IMR-90 (cell line): ENCODE measurements around the gene CFAP43. TPM values are rescaled to one million over a fixed set of nuclear protein-coding genes. Genes with fewer than 3 reads are reported as not detected.

Experiments used
- ATAC-seq: fragments of 200-7000 bp; cut with Tn5 transposase; 2 replicates; pipeline ENCODE4 v1.9.1; 2020; ENCODE audit warnings: low read depth, mild to moderate bottlenecking, moderate library complexity
- BruUV-seq: library from RNA; stranded (reverse); fragments of 400-500 nt; replicated peaks from 2 replicates; lab custom pipeline; 2021; lab: Mats Ljungman, UMichigan
- CTCF ChIA-PET: fragments of 300-600 bp; formaldehyde crosslinking; extraction: SDS; loops from one replicate; lab custom pipeline; 2021; ENCODE audit warnings: antibody characterized with exemption; lab: Yijun Ruan, JAX
- POLR2A ChIA-PET: fragments of 300-600 bp; sonication (Branson Sonifier 250); formaldehyde crosslinking; loops from one replicate; lab custom pipeline; 2022; ENCODE audit warnings: antibody characterized with exemption; ENCODE audit not compliant: unreplicated experiment; lab: Charles Lee
- DNase-seq: peaks from one replicate; pipeline ENCODE4 v3.0.0; 2013
- H2AFZ ChIP-seq: replicated peaks from 2 replicates; pipeline ENCODE3; 2013; ENCODE audit warnings: low read length, mild to moderate bottlenecking; ENCODE audit not compliant: poor library complexity
- H2AK5ac ChIP-seq: 2 replicates; pipeline ENCODE4 v1.6.1; 2013; ENCODE audit warnings: low read depth, low read length, inconsistent platforms
- H2AK9ac ChIP-seq: replicated peaks from 2 replicates; pipeline ENCODE3; 2013; ENCODE audit warnings: mild to moderate bottlenecking, low read depth, low read length, moderate library complexity; ENCODE audit not compliant: poor library complexity
- H2BK120ac ChIP-seq: 2 replicates; pipeline ENCODE4 v1.6.1; 2013; ENCODE audit warnings: low read depth, low read length, inconsistent platforms
- H2BK15ac ChIP-seq: 3 replicates; pipeline ENCODE4 v1.6.1; 2013; ENCODE audit warnings: low read depth, low read length, inconsistent platforms
- H2BK20ac ChIP-seq: 2 replicates; pipeline ENCODE4 v1.6.1; 2013; ENCODE audit warnings: low read depth, mild to moderate bottlenecking, inconsistent platforms, low read length, moderate library complexity
- H2BK5ac ChIP-seq: 2 replicates; pipeline ENCODE4 v1.6.1; 2013; ENCODE audit warnings: mild to moderate bottlenecking, low read depth, low read length, inconsistent platforms; ENCODE audit not compliant: poor library complexity, severe bottlenecking
- H3K14ac ChIP-seq: replicated peaks from 2 replicates; pipeline ENCODE4 v1.6.1; 2013; ENCODE audit warnings: low read depth, low read length, inconsistent platforms
- H3K18ac ChIP-seq: 2 replicates; pipeline ENCODE4 v1.6.1; 2013; ENCODE audit warnings: low read depth, low read length, control low read depth
- H3K23ac ChIP-seq: 2 replicates; pipeline ENCODE4 v1.6.1; 2013; ENCODE audit warnings: low read depth, low read length, inconsistent platforms
- H3K27ac ChIP-seq: 2 replicates; pipeline ENCODE4 v1.5.1; 2013; ENCODE audit warnings: mild to moderate bottlenecking, control low read depth, low read length; ENCODE audit not compliant: insufficient read depth
- H3K27me3 ChIP-seq: 2 replicates; pipeline ENCODE4 v1.6.1; 2013; ENCODE audit warnings: low read length; ENCODE audit not compliant: control insufficient read depth, insufficient read depth
- H3K36me3 ChIP-seq: 2 replicates; pipeline ENCODE4 v1.6.1; 2013; ENCODE audit warnings: low read length, mixed read lengths; ENCODE audit not compliant: control insufficient read depth, insufficient read depth
- H3K4ac ChIP-seq: 2 replicates; pipeline ENCODE4 v1.6.1; 2013; ENCODE audit warnings: low read depth, low read length, inconsistent platforms
- H3K4me1 ChIP-seq: 2 replicates; pipeline ENCODE4 v1.6.1; 2013; ENCODE audit warnings: low read length, mixed read lengths; ENCODE audit not compliant: control insufficient read depth, insufficient read depth
- H3K4me2 ChIP-seq: 2 replicates; pipeline ENCODE4 v1.6.1; 2013; ENCODE audit warnings: low read depth, mild to moderate bottlenecking, control low read depth, low read length, moderate library complexity
- H3K4me3 ChIP-seq: 2 replicates; pipeline ENCODE4 v1.5.1; 2013; ENCODE audit warnings: low read depth, mild to moderate bottlenecking, control low read depth, low read length, moderate library complexity; ENCODE audit not compliant: insufficient read depth
- H3K56ac ChIP-seq: 2 replicates; pipeline ENCODE4 v1.6.1; 2013; ENCODE audit warnings: low read length, inconsistent platforms; ENCODE audit not compliant: insufficient read depth; ENCODE audit errors: extremely low read depth
- H3K79me1 ChIP-seq, 2 experiments: 2 replicates each; pipeline ENCODE4 v1.6.1; 2013; ENCODE audit warnings: low read length in 2 of 2, inconsistent platforms in 1 of 2, low read depth in 1 of 2
- H3K9ac ChIP-seq: 2 replicates; pipeline ENCODE4 v1.6.1; 2013; ENCODE audit warnings: low read depth, low read length, control low read depth
- H3K9me1 ChIP-seq: 2 replicates; pipeline ENCODE4 v1.6.1; 2013; ENCODE audit warnings: low read length, inconsistent platforms; ENCODE audit not compliant: insufficient read depth
- H3K9me3 ChIP-seq: 2 replicates; pipeline ENCODE4 v1.6.1; 2013; ENCODE audit warnings: low read length; ENCODE audit not compliant: control insufficient read depth, insufficient read depth
- H4K20me1 ChIP-seq: 2 replicates; pipeline ENCODE4 v1.6.1; 2013; ENCODE audit warnings: low read length, inconsistent platforms; ENCODE audit not compliant: insufficient read depth
- H4K5ac ChIP-seq: 2 replicates; pipeline ENCODE4 v1.6.1; 2013; ENCODE audit warnings: mild to moderate bottlenecking, low read depth, low read length, control low read depth
- H4K8ac ChIP-seq, 2 experiments: 2 replicates each; pipeline ENCODE4 v1.6.1; 2013; ENCODE audit warnings: low read depth in 2 of 2, low read length in 2 of 2, control low read depth in 1 of 2, inconsistent platforms in 1 of 2
- H4K91ac ChIP-seq: 2 replicates; pipeline ENCODE4 v1.6.1; 2013; ENCODE audit warnings: low read depth, low read length, inconsistent platforms; ENCODE audit not compliant: insufficient read depth
- BHLHE40 ChIP-seq: fragments of 150-350 bp; IDR thresholded peaks from 2 replicates; pipeline ENCODE4 v1.6.1; 2016; ENCODE audit warnings: mild to moderate bottlenecking, low read depth, low read length
- CEBPB ChIP-seq: IDR thresholded peaks from 2 replicates; pipeline ENCODE4 v1.6.1; 2012; ENCODE audit warnings: low read depth, low read length, improper control_type of control experiment
- CHD1 ChIP-seq: IDR thresholded peaks from 2 replicates; pipeline ENCODE4 v1.6.1; 2012; ENCODE audit warnings: low read depth, low read length, improper control_type of control experiment
- CTCF ChIP-seq: conservative IDR thresholded peaks from 2 replicates; pipeline ENCODE4 v1.5.1; 2012; ENCODE audit warnings: mild to moderate bottlenecking, low read depth, low read length, improper control_type of control experiment
- FOS ChIP-seq: fragments of 150-350 bp; IDR thresholded peaks from 2 replicates; pipeline ENCODE4 v1.6.1; 2016; ENCODE audit warnings: low read depth, low read length
- MAFK ChIP-seq: IDR thresholded peaks from 2 replicates; pipeline ENCODE4 v1.6.1; 2012; ENCODE audit warnings: low read depth, low read length, improper control_type of control experiment
- MAZ ChIP-seq: IDR thresholded peaks from 2 replicates; pipeline ENCODE4 v1.6.1; 2012; ENCODE audit warnings: low read depth, mild to moderate bottlenecking, low read length, improper control_type of control experiment, moderate library complexity, borderline replicate concordance
- MXI1 ChIP-seq: IDR thresholded peaks from 2 replicates; pipeline ENCODE4 v1.6.1; 2012; ENCODE audit warnings: low read depth, mild to moderate bottlenecking, low read length, moderate library complexity, borderline replicate concordance
- NFE2L2 ChIP-seq: fragments of 150-350 bp; IDR thresholded peaks from 2 replicates; pipeline ENCODE4 v1.6.1; 2016; ENCODE audit warnings: low read depth, mild to moderate bottlenecking, low read length
- POLR2A ChIP-seq: IDR thresholded peaks from 2 replicates; pipeline ENCODE4 v1.6.1; 2012; ENCODE audit warnings: mild to moderate bottlenecking, low read depth, low read length
- RAD21 ChIP-seq: IDR thresholded peaks from 2 replicates; pipeline ENCODE4 v1.6.1; 2012; ENCODE audit warnings: low read length, improper control_type of control experiment
- RCOR1 ChIP-seq: IDR thresholded peaks from 2 replicates; pipeline ENCODE4 v1.6.1; 2012; ENCODE audit warnings: mild to moderate bottlenecking, low read length, improper control_type of control experiment; ENCODE audit not compliant: insufficient replicate concordance
- RFX5 ChIP-seq: IDR thresholded peaks from 2 replicates; pipeline ENCODE4 v1.8.0; 2012; ENCODE audit warnings: low read depth, mild to moderate bottlenecking, low read length, moderate library complexity
- SMC3 ChIP-seq: fragments of 150-350 bp; IDR thresholded peaks from 2 replicates; pipeline ENCODE4 v1.6.1; 2016; ENCODE audit warnings: low read depth, mild to moderate bottlenecking, antibody characterized with exemption, low read length, moderate library complexity
- USF2 ChIP-seq: fragments of 150-350 bp; IDR thresholded peaks from 2 replicates; pipeline ENCODE4 v1.6.1; 2017; ENCODE audit warnings: mild to moderate bottlenecking, antibody characterized with exemption, low read length, low read depth
- WGBS, 2 experiments: methylation state at CpG; one replicate each; pipeline versions ENCODE4 v1.1.5 to v1.1.7; 2013; ENCODE audit warnings: missing lambda C conversion rate in 2 of 2; ENCODE audit not compliant: insufficient read length in 1 of 2; ENCODE audit errors: extremely low coverage in 2 of 2; 5-methylcytosine and 5-hydroxymethylcytosine counted together
- dilution Hi-C: fragments of 300-500 bp; cut with HindIII; formaldehyde crosslinking; loops from one replicate; pipeline ENCODE4 v1.14.3; 2018; ENCODE audit warnings: low sequenced_read_pairs; ENCODE audit not compliant: unreplicated experiment
- in situ Hi-C: fragments of 300-500 bp; cut with MboI; formaldehyde crosslinking; loops from 3 replicates; pipeline ENCODE4 v1.14.3; 2019; ENCODE audit warnings: low sequenced_read_pairs, inconsistent platforms, mixed read lengths
- intact Hi-C: fragments of 100-400 bp; cut with micrococcal nuclease; formaldehyde crosslinking; loops from 2 replicates; pipeline ENCODE4 v1.10.0; 2022
- polyA plus RNA-seq, 3 experiments: library from polyadenylated mRNA; depleted of rRNA; stranded (reverse); fragments of >200 nt; gene quantifications; 2 replicates each; pipeline ENCODE4 v1.2.3, GENCODE V29; 2012; ENCODE audit warnings: low replicate concordance in 1 of 3
- total RNA-seq: library from RNA; depleted of rRNA; stranded (reverse); fragments of >200 nt; gene quantifications from 2 replicates; pipeline ENCODE4 v1.2.3, GENCODE V29; 2012
- TF ChIP-seq, protein P1 (sequence below): fragments of 150-350 bp; IDR thresholded peaks from 2 replicates; pipeline ENCODE4 v1.6.1; 2016; ENCODE audit warnings: low read depth, mild to moderate bottlenecking, low read length, moderate library complexity, borderline replicate concordance

CFAP43 gene
- total and polyA plus RNA-seq, 2 of the 4 experiments (the other 2 are of a cell fraction): under 0.01 to 0.05 TPM

DNA sequence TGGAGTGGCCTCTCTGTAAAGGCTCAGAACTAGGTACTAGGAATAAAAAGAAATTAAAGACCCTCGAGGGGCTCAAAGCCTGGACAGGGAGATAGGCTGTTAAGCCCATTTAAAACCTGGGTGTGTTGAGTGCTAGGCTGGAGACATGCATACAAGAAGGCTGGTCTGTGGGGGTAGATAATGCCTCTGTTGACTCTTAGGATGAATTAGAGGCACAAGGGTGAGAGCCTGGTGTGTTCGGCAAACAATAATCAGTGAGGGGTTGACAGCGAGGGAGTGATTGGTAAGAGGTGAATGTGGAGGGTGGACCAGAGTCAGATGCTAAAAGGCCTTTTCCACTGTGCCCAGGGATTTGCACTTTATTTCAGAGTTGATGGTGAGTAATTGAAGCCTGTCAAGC, 49.5 kb upstream of the CFAP43 start:
- H3K4ac ChIP-seq: no peak overlapping the region
- POLR2A ChIA-PET: no interaction called here
- dilution Hi-C loops: no loop called here
- H3K9me1 ChIP-seq: no peaks in the 10 kb centered on the region
- H3K9ac ChIP-seq: no peak overlapping the region
- H4K5ac ChIP-seq: no peak overlapping the region
- H3K27me3 ChIP-seq: no peaks in the 10 kb centered on the region
- no peak overlapping the region for H3K4me3 ChIP-seq
- no peak overlapping the region for H2AK5ac ChIP-seq
- no peak overlapping the region for H3K4me2 ChIP-seq
- no peak overlapping the region for H3K18ac ChIP-seq
- ATAC-seq (no peak), DNase-seq (no peak)
- H2AFZ ChIP-seq: no peak overlapping the region
- WGBS, 2 experiments: 75% methylated on average over 1 of the region's 3 CpGs; no CpG with 5 or more reads in 1 of the 2 experiments
- H4K91ac ChIP-seq: no peak overlapping the region
- BruUV-seq: no TSS peak
- no peak overlapping the region for H2BK5ac ChIP-seq
- H3K23ac ChIP-seq: no peak overlapping the region
- CTCF ChIA-PET: interaction anchor here (0.5 to 3.1 kb wide), 2 partner anchors 9 to 11 kb away, joined by 4 to 12 read pairs; no protein-coding TSS in a partner anchor
- no peak overlapping the region for H4K8ac ChIP-seq
- in situ Hi-C loops: no loop called here
- no peak overlapping the region for H3K14ac ChIP-seq
- H3K56ac ChIP-seq: no peak overlapping the region
- no peak overlapping the region for H2BK15ac ChIP-seq
- no peak overlapping the region for H2BK20ac ChIP-seq
- no peak overlapping the region for H3K27ac ChIP-seq
- H3K4me1 ChIP-seq: no peaks in the 10 kb centered on the region
- intact Hi-C loops: no loop called here
- H2BK120ac ChIP-seq: no peak overlapping the region
- no peaks in the 10 kb centered on the region for H3K79me1 ChIP-seq
- H3K36me3 ChIP-seq: no peaks in the 10 kb centered on the region
- H2AK9ac ChIP-seq: no peak overlapping the region
- TF ChIP-seq BHLHE40 (no peak), CTCF (no peak), RFX5 (no peak), RAD21 (no peak), MXI1 (no peak), MAZ (no peak), CHD1 (no peak), POLR2A (no peak), MAFK (no peak), FOS (no peak), CEBPB (no peak), SMC3 (no peak), RCOR1 (no peak), NFE2L2 (no peak), USF2 (no peak)
- TF ChIP-seq, protein P1, sequence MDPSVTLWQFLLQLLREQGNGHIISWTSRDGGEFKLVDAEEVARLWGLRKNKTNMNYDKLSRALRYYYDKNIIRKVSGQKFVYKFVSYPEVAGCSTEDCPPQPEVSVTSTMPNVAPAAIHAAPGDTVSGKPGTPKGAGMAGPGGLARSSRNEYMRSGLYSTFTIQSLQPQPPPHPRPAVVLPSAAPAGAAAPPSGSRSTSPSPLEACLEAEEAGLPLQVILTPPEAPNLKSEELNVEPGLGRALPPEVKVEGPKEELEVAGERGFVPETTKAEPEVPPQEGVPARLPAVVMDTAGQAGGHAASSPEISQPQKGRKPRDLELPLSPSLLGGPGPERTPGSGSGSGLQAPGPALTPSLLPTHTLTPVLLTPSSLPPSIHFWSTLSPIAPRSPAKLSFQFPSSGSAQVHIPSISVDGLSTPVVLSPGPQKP: no peak
- H4K20me1 ChIP-seq: no peaks in the 10 kb centered on the region
- H3K9me3 ChIP-seq: no peaks in the 10 kb centered on the region
